Heart left ventricle (tissue), 13 donors: ENCODE results near the gene ATP6V0A4.

ENCODE experiments used
- POLR2A ChIP-seq, 2 donors: fragments of 450-650 bp; IDR thresholded peaks; one replicate each; pipeline ENCODE4 v1.6.1; 2017; ENCODE audit warnings: antibody characterized with exemption in 2 of 2, mild to moderate bottlenecking in 2 of 2, moderate library complexity in 2 of 2
- TF ChIP-seq, protein P1 (sequence below), 12 donors: fragments of 200-600 bp; sonication (generic) in 4 of 12; IDR thresholded peaks; one replicate each; pipeline versions ENCODE4 v1.5.0 to v1.8.0; 2018 to 2022; ENCODE audit warnings: antibody characterized with exemption in 12 of 12, mild to moderate bottlenecking in 5 of 12
- donor health status: ischemic (EF 13 %, LVEDD 7.1; RV severe dilation, severe dysfunction).
- donor health status: DM: no; HTN: yes; CAD: no.
- donor health status: DM: no; HTN: no; CAD: no.
- donor health status: ischemic (EF 25% LVEDD 6.9; RV normal size, moderate dysfunction).
- donor health status: ischemic (EF 25% LVEDD 5.7; RV mildly dilated, moderate dysfunction).
- donor health status: ischemic (EF 35%, LVEDD 5.7; RV mildly dilated, moderate dysfunction).
- donor health status: nonischemic (EF 11% LVEDD 7.7; RV severe dilation, severe dysfunction).
- donor health status: DM: yes; HTN: yes; CAD: no.
- donor health status: PGD.
- donor health status: ischemic (EF 29% LVEDD 5.4; RV normal size, mild dysfunction).
- donor health status: nonischemic (EF 23%, LVEDD 6.1; RV moderate dilation, normal function).

DNA sequence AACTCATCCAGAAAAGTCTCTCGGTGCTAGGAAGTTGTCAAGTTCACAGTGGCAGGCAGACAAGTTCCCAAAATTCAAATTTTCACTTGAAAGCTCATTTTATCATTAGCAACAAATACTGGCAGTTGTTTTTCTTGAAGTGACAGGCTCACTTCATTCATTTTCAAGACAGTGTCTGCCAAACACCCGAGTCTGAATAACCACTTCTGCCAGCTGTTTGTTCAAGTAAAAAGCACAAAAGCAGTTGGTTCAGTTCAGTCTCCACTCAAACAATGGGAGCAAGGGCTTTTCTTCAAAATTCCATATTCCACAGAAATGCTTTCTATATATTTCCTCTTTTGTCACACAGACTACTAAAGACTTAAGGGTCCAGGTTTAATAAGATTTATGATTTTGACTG, 47.7 kb upstream of the ATP6V0A4 start:
- TF ChIP-seq, protein P1, sequence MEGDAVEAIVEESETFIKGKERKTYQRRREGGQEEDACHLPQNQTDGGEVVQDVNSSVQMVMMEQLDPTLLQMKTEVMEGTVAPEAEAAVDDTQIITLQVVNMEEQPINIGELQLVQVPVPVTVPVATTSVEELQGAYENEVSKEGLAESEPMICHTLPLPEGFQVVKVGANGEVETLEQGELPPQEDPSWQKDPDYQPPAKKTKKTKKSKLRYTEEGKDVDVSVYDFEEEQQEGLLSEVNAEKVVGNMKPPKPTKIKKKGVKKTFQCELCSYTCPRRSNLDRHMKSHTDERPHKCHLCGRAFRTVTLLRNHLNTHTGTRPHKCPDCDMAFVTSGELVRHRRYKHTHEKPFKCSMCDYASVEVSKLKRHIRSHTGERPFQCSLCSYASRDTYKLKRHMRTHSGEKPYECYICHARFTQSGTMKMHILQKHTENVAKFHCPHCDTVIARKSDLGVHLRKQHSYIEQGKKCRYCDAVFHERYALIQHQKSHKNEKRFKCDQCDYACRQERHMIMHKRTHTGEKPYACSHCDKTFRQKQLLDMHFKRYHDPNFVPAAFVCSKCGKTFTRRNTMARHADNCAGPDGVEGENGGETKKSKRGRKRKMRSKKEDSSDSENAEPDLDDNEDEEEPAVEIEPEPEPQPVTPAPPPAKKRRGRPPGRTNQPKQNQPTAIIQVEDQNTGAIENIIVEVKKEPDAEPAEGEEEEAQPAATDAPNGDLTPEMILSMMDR (IDR thresholded peaks at IDR 0.05): no peak
- no peak for TF ChIP-seq POLR2A (IDR thresholded peaks at IDR 0.05)
